GM18907 (cell line): ENCODE measurements around the gene RAPGEF1.

Experiments used
- ATAC-seq: cut with Tn5 transposase; IDR thresholded peaks from one replicate; pipeline ENCODE4 v1.9.1; 2021; ENCODE audit warnings: mild to moderate bottlenecking, moderate library complexity; ENCODE audit not compliant: unreplicated experiment

Gene RAPGEF1

DNA sequence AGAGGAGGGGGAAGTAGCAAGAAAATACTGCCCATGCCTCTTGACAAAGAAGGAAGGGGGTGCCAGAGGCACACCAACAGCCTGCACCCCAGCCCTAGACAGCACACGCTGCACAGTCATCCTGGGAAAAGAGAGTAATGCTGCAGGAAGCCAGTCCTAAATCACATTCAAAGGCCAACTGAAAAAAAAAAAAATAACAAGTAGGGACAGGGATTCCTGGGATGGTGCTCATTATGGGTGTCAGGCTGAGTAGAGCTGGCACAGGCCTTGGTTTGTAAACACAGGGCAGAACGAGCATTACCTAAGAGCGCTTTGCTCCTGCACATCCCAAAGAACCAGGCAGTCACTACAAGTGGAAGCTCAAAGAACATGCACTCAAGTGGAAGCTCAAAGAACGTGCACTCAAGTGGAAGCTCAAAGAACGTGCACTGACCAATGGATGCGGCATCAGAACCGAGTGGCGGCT, 7.8 kb downstream of the RAPGEF1 start:
- no peak for ATAC-seq

GRCh38 chr9:131731644-131732043, 8.2 kb downstream of the RAPGEF1 start:
- ATAC-seq: no peak

DNA sequence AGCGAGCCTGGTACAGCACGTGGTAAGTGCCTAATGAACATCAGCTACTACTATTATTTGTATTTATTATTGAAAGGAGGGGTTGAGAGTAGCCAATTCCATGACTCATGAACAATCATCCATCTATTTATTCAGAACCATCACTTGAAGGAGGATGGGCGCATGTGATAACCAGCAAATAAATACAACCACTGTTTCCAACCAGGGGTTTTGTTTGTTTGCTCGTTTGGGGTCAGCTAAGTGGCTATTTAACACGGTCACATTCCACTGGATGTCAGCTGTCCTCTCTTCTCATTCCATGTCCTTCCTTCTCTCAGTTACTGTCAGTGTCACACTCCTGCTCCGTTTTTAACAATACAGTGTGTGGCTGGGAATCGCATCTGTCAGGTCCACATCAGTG, 8.6 kb downstream of the RAPGEF1 start:
- no peak for ATAC-seq

DNA sequence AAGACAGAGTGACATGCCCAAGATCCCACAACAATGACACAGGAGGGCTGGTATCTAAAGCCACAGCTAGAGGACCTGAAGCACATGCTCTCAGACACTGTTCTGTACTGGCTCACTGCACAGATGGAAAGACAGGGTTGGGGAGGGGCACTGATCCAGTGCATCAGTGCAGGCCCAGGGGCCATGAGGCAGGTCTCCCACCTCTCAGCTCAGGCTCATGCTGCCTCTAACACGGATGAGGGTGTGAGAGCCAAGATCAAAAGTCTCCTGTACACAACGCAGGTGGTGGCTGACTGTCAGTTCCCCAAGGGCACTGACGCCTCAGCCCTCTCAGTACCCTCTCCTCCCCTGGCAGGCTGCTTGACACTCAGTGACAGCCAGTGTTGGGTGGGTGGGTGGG, 10.9 kb downstream of the RAPGEF1 start:
- ATAC-seq: peak; percentile 27

DNA sequence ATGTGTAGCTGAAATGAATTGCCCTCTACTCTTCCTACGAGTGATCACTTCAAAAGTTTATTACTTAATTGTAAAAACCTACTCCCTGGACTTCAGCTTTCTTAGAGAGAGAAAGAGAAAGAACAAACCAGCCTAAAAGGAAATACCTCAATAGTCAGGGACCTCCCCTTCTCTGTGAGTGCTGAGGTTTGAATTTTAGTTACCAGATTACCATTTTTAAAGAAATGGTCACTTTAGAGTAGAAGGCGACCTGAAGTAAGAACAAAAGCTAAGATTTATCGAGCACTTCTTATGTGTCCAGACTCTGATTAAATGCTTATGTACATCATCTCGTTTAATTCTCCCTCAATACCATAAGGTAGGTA, 11.3 kb downstream of the RAPGEF1 start:
- ATAC-seq: no peak

DNA sequence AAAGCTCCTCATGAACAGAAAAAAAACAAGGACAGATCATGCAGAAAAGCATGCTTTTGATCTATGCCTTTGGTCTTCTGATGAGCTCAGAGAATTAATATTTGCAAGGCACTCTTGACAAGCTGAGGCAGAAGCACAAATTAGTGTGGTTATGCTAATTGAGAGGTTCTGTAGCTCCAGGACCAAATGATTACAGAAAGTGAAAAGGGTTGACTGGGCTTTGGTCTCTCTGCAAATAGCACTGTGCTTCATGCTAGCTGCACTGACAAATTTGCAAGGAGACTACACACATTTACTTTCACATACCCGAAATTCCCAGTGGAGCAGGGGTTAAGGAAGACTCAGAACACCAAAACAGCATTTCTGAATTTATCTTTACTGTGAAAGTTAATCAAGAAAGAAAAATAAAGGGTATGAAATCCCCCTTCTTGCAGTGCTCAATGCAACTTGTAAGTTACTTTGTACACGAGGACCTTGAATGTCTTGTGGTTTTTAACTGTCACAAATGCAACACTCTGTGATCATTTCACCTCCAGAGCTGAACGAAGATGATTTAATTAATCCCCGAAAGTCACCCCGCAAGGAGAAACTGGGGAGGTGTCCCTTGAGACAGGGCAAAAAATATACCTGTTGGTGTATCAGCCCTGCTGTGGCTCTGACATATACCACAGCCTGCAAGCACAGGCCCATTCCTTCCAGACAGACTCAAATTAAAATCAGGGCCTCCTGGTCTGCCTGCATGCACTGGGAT, 11.9 kb downstream of the RAPGEF1 start:
- peak; percentile 22 for ATAC-seq

GRCh38 chr9:131727184-131727759, 12.6 kb downstream of the RAPGEF1 start:
- no peak for ATAC-seq

- ATAC-seq: no peak
These were observed 15.2 kb downstream of the RAPGEF1 start for GRCh38 chr9:131724683-131725082.

- no peak for ATAC-seq
These were observed 16.2 kb downstream of the RAPGEF1 start for GRCh38 chr9:131723632-131724031.

DNA sequence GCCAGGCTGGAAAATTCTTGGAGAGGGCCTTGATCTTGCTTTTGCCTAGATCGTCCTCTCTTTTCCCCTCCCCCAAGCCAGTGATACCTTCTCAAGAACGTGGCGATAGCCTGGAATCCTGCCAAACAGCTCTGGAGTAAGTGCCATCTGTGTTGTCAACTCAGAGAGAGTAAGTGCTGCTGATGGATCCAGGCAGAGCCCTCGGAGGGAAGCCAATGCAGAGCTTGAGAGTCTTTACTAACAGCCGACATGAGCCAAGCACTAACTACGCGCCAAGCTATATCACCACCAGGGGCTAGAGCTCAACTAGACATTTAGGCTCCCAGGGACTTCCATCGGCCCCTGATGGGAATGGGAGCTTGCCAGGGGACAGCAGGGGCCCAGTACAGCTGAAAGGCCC, 17.6 kb downstream of the RAPGEF1 start:
- no peak for ATAC-seq

DNA sequence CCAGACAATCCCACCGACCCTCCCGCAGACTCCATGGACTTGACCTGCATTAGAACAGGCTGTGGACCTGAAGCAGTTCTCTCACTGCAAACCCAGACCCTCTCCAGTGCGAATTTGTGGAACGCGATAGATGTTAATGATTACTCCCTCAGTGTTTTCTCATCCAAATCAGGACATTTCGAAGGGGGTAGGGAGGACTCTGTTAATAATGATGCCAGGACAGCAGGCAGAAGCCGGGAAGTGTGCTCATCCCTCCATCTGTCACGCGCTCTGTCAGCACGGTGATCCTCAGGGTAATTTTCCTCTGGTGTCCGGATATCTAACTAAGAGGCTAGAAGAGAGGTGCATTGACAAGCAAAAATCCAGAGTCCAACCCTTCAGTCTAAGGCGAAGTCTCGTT, 18.8 kb downstream of the RAPGEF1 start:
- ATAC-seq: no peak

DNA sequence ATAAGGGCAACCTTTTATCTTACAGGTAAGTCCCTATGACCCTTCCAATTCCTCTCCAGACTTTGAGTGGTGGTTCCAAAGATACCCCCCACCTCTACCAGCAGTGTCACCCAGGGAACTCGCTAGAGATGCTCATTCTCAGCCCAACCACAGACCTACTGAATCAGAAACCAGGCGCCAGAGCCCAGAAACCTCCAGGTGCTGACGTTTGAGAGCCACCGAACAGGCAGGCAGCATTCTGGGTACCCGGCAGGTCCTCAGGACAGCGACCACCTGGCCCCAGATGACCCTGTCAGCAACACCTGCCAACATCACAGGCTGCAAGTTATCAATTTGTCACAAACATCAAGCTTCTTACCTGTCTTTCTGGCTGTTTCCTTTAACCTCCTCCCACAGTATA, 19.5 kb downstream of the RAPGEF1 start:
- peak; percentile 38 for ATAC-seq

DNA sequence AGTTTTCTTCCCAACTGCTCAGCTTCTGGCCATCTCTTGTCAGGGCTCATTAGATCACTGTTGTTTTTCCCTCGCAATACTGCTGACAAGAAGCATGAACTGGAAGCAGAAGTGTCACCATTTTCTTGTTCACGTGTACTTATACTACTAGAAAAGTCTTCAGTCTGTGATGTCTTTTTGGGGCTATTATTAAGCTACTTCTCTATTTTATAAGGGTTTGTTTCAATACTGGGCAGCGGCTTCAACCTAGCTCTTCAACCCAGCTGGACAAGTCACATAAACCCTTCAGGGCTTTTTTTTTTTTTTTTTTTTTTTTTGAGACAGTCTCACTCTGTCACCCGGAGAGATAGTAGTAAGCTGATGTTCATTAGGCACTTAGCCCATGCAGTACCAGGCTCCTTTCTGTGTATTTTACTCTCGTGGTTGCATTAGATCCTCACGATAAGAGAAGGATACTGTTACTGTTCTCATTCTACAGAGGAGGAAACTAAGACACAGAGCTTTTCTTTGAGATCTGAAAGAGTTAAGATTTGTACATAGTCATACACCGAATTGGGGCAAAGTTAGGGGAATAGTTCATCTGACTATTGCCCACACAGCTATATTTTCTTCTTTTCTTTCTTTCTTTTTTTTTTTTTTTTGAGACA, 20.5 kb downstream of the RAPGEF1 start:
- no peak for ATAC-seq

GRCh38 chr9:131717719-131718460, 22.0 kb downstream of the RAPGEF1 start:
- ATAC-seq: no peak

- ATAC-seq: no peak
These were observed 24.0 kb downstream of the RAPGEF1 start for GRCh38 chr9:131715906-131716305.

DNA sequence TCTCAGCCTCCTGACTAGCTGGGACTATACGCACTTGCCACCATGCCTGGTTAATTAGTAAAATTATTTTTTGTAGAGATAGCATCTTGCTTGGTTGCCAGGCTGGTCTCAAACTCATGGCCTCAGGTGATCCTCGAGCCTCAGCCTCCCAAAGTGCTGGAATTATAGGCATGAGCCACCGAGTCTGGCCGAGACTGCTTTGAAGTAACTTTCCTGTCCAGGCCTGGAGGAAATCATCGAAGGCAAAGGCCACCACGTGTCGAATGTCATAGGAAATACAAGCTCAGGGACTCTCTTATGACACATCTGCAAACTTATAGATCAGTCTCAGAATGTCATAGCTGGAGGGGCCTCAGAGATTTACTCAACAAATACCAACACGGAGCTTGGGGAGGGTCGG, 25.1 kb downstream of the RAPGEF1 start:
- ATAC-seq: no peak

DNA sequence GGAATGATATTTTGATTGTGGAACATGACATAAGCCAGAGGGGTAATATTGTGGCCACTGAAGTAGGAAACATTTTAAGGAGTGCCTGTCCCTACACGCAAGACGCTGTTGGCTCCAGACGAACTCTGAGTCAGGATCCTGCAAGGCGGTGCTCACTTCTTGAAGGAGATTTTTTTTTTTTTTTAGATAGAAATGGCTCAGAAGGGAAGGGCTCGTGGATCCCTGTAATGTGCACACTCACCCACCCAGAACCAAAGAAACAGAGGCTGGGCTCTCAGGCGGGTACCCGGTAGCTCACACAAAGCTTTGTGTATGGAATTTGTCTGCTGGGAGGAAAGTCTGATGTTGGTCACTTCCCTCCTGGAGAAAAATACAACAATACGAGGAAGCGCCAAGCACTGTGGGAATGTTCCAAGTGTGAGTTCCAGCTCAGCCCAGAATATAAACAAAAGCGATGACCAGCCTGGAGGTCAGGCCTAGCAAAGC, 25.7 kb downstream of the RAPGEF1 start:
- no peak for ATAC-seq

DNA sequence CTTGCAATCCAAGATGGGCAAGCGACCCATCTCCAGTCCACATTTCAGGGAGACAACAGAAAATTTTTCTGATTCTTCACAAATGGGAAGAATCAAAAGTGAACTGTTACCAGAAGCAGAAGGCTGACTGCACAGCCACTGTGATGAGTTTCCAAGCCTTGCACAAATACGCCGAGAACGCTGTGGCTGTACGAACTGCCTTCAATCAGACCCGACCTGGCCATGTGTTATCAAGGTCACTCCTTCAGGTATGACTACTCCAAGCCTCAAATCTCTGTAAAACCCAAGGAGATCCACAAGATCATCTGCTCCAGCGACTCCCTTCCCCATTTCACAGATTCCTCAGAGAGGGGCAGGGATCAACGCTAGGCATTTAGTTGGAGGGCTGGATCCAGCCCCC, 26.9 kb downstream of the RAPGEF1 start:
- no peak for ATAC-seq

GRCh38 chr9:131712151-131712716, 27.6 kb downstream of the RAPGEF1 start:
- ATAC-seq: no peak

- ATAC-seq: peak; percentile 48
These were observed 30.0 kb downstream of the RAPGEF1 start for GRCh38 chr9:131709771-131710431.
